Stimulated activated CD4-positive, alpha-beta T cell treated with anti-CD3 and anti-CD28 coated beads, TNF-alpha, amount 100 ng/mL, for 1 hour (primary cell): ENCODE measurements around the gene S100A3.

Experiments used
- DNase-seq, 3 donors: peaks; one replicate each; pipeline ENCODE4 v3.0.0-alpha.2; 2020; ENCODE audit warnings: low read depth in 3 of 3, low spot score in 1 of 3

S100A3 gene

GRCh38 chr1:153549741-153550397 lies 811 bp upstream of the S100A3 start:
- DNase-seq, result no peak

GRCh38 chr1:153547560-153548551 lies 1.2 kb downstream of the S100A3 start:
- no peak for DNase-seq

GRCh38 chr1:153546796-153547559 lies 2.1 kb downstream of the S100A3 start:
- no peak for DNase-seq

GRCh38 chr1:153546371-153546770 lies 2.7 kb downstream of the S100A3 start:
- no peak for DNase-seq

GRCh38 chr1:153545067-153546055 lies 3.7 kb downstream of the S100A3 start, which contains the start of gene S100A4:
TSS of gene S100A4 (minus strand) at chr1:153545806. CDS start at chr1:153544794, 1,012 bp downstream.
- DNase-seq, result peak; percentile 81 to 87 (median 82)

- DNase-seq, result no peak
Measured at GRCh38 chr1:153544453-153545066, 4.5 kb downstream of the S100A3 start.

- DNase-seq, result no peak
Measured at GRCh38 chr1:153543736-153544135, 5.3 kb downstream of the S100A3 start.

GRCh38 chr1:153542956-153543711 lies 5.9 kb downstream of the S100A3 start:
- no peak for DNase-seq

- no peak for DNase-seq
Measured at GRCh38 chr1:153541641-153542590, 7.1 kb downstream of the S100A3 start.

GRCh38 chr1:153540394-153541361 lies 8.4 kb downstream of the S100A3 start, which contains the start of gene S100A5:
TSS of gene S100A5 (minus strand) at chr1:153540934. CDS start at chr1:153540191, 743 bp downstream.
- no peak for DNase-seq

GRCh38 chr1:153539395-153540093 lies 9.5 kb downstream of the S100A3 start:
- DNase-seq, result no peak

- DNase-seq, result no peak
Measured at GRCh38 chr1:153538315-153538821, 10.7 kb downstream of the S100A3 start.

GRCh38 chr1:153537376-153537730 lies 11.7 kb downstream of the S100A3 start:
- no peak for DNase-seq

GRCh38 chr1:153536671-153537375 lies 12.2 kb downstream of the S100A3 start:
- DNase-seq, result no peak

- DNase-seq, result peak; percentile 53 to 63 (median 61)
Measured at GRCh38 chr1:153536012-153536670, 12.9 kb downstream of the S100A3 start.
